ENCODE data around the gene OTOG. TPM values are rescaled to one million over a fixed set of nuclear protein-coding genes. Genes with fewer than 3 reads are reported as not detected.

The OTOG gene
- total and polyA plus RNA-seq, 2 donors (not counting 3 experiments of a cell fraction or from before 2014, with no cell fraction given) = not detected

DNA sequence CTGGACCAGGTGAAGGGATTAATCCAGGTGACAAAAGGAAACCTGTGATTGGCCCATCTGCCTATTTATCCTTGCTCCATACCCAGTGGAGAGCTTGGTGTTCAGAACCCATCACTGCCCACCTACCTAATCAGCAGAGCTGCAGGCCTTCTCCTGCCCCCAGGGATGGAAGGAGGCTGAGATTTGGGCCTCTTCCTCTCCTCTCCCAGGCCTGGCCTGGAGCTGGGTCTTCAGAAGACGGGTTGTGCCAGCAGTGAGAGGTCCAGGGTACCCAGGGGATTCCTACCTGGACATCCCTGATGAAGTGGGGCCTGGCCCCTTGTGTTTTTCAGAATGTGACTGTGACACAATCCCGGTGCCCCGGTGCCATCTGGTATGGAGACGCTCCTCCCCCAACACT is 92.0 kb downstream of the OTOG start:
- H3K4me1 ChIP-seq (ENCODE audit: control insufficient read depth, extremely low read depth, insufficient read depth, low read length) = no peaks in the 10 kb centered on the region
- TF ChIP-seq GATA2 (IDR thresholded peaks at IDR 0.05; ENCODE audit: insufficient read depth, insufficient read length, low read depth, low read length) = no peak
- TF ChIP-seq FOS (IDR thresholded peaks at IDR 0.05; ENCODE audit: borderline replicate concordance, insufficient read depth, low read length) = no peak
- TF ChIP-seq, protein P1, sequence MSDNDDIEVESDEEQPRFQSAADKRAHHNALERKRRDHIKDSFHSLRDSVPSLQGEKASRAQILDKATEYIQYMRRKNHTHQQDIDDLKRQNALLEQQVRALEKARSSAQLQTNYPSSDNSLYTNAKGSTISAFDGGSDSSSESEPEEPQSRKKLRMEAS (IDR thresholded peaks at IDR 0.05; ENCODE audit: insufficient read depth, insufficient read length) = no peak
- TF ChIP-seq MYC (IDR thresholded peaks at IDR 0.05; ENCODE audit: low read depth, low read length) = no peak
- TF ChIP-seq POLR2AphosphoS5 (IDR thresholded peaks at IDR 0.05; ENCODE audit: insufficient read depth, low read depth, low read length) = no peak
- TF ChIP-seq, protein P2, sequence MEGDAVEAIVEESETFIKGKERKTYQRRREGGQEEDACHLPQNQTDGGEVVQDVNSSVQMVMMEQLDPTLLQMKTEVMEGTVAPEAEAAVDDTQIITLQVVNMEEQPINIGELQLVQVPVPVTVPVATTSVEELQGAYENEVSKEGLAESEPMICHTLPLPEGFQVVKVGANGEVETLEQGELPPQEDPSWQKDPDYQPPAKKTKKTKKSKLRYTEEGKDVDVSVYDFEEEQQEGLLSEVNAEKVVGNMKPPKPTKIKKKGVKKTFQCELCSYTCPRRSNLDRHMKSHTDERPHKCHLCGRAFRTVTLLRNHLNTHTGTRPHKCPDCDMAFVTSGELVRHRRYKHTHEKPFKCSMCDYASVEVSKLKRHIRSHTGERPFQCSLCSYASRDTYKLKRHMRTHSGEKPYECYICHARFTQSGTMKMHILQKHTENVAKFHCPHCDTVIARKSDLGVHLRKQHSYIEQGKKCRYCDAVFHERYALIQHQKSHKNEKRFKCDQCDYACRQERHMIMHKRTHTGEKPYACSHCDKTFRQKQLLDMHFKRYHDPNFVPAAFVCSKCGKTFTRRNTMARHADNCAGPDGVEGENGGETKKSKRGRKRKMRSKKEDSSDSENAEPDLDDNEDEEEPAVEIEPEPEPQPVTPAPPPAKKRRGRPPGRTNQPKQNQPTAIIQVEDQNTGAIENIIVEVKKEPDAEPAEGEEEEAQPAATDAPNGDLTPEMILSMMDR (IDR thresholded peaks at IDR 0.05; ENCODE audit: extremely low read depth in 1 of 2, insufficient read depth in 1 of 2, low read depth in 1 of 2, low read length in 2 of 2) = no peak
- TF ChIP-seq POLR2A (IDR thresholded peaks at IDR 0.05; ENCODE audit: low read depth, low read length) = no peak
- TF ChIP-seq EZH2 (IDR thresholded peaks at IDR 0.05; ENCODE audit: borderline replicate concordance, low read depth, low read length, severe bottlenecking) = no peak
- TF ChIP-seq JUN (IDR thresholded peaks at IDR 0.05; ENCODE audit: borderline replicate concordance, insufficient read depth, insufficient read length, low read depth) = no peak
- H3K79me2 ChIP-seq (ENCODE audit: control insufficient read depth, insufficient read depth, low read length) = no peaks in the 10 kb centered on the region
- no peaks in the 10 kb centered on the region for H3K9me3 ChIP-seq (replicated peaks; ENCODE audit: control insufficient read depth, insufficient read depth, low read length)
- dilution Hi-C loops (cut with MboI; ENCODE audit: extremely low pct_ligation_motif_present, low sequenced_read_pairs) = no loop called here
- CTCF ChIA-PET = no interaction called here
- no peak overlapping the region for H3K9ac ChIP-seq (replicated peaks; ENCODE audit: extremely low read depth, insufficient read depth, low read length)
- H3K9me1 ChIP-seq (replicated peaks; ENCODE audit: control insufficient read depth, extremely low read depth, insufficient read depth, low read length) = no peaks in the 10 kb centered on the region
- intact Hi-C loops (cut with micrococcal nuclease) = no loop called here
- DNase-seq (ENCODE audit: low read depth, low spot score) (no peak), FAIRE-seq (no peak)
- no peak overlapping the region for H2AFZ ChIP-seq (ENCODE audit: low read depth, low read length)
- H4K20me1 ChIP-seq (replicated peaks; ENCODE audit: control insufficient read depth, extremely low read depth, insufficient read depth, low read length) = no peaks in the 10 kb centered on the region
- BruUV-seq (replicated peaks) = no TSS peak
- H3K4me3 ChIP-seq (replicated peaks in 1 of 3; ENCODE audit: insufficient read depth in 1 of 3, low read depth in 1 of 3, low read length in 3 of 3) = no peak overlapping the region
- H3K36me3 ChIP-seq (ENCODE audit: control insufficient read depth in 2 of 2, extremely low read depth in 1 of 2, insufficient read depth in 2 of 2, low read length in 2 of 2) = no peaks in the 10 kb centered on the region
- POLR2A ChIA-PET = no interaction called here
- H3K27ac ChIP-seq (ENCODE audit: insufficient read depth, low read depth, low read length) = no peak overlapping the region
- H3K27me3 ChIP-seq (ENCODE audit: control insufficient read depth in 2 of 2, insufficient read depth in 2 of 2, low read length in 2 of 2) = peaks cover 0 to 2% of the 10 kb centered on the region in 2 experiments
- no peak overlapping the region for H3K4me2 ChIP-seq (ENCODE audit: insufficient read depth, low read length)

All from endothelial cell of umbilical vein (primary cell).